ENCODE results near the gene CABP7. TPM values are rescaled to one million over a fixed set of nuclear protein-coding genes. Genes with fewer than 3 reads are reported as not detected.

Gene CABP7
- total RNA-seq, 1 donor from 2014 or later = not detected

GRCh38 chr22:29697853-29698598, 21.8 kb upstream of the CABP7 start:
- no peak for TF ChIP-seq CTCF (conservative IDR thresholded peaks at IDR 0.05)
- no peak overlapping the region for H3K4me3 Mint-ChIP-seq

GRCh38 chr22:29700206-29700899, 19.4 kb upstream of the CABP7 start:
- Mint-ChIP-seq H3K27me3 (ENCODE audit: low read depth) (peaks cover 32% of the 10 kb centered on the region), H3K9me3 (no peaks in the 10 kb centered on the region), H3K4me3 (no peak overlapping the region), H3K27ac (ENCODE audit: unreplicated experiment) (no peak overlapping the region), H3K4me1 (peaks cover 23% of the 10 kb centered on the region), H3K36me3 (ENCODE audit: low read depth) (no peaks in the 10 kb centered on the region)
- DNase-seq (ENCODE audit: low read depth, low spot score) = no peak
- TF ChIP-seq CTCF (conservative IDR thresholded peaks at IDR 0.05) = no peak

More at GRCh38 chr22:29697853-29698598, 21.8 kb upstream of the CABP7 start:
- no peaks in the 10 kb centered on the region for H3K36me3 Mint-ChIP-seq (ENCODE audit: low read depth)
- H3K27ac Mint-ChIP-seq (ENCODE audit: unreplicated experiment) = no peak overlapping the region
- H3K9me3 Mint-ChIP-seq = no peaks in the 10 kb centered on the region
- H3K27me3 Mint-ChIP-seq (ENCODE audit: low read depth) = peaks cover 19% of the 10 kb centered on the region
- peaks cover 10% of the 10 kb centered on the region for H3K4me1 Mint-ChIP-seq
- no peak for DNase-seq (ENCODE audit: low read depth, low spot score)

- H3K27ac Mint-ChIP-seq (ENCODE audit: unreplicated experiment) = no peak overlapping the region
- H3K4me1 Mint-ChIP-seq = peaks cover 23% of the 10 kb centered on the region
- H3K4me3 Mint-ChIP-seq = no peak overlapping the region
- peaks cover 32% of the 10 kb centered on the region for H3K27me3 Mint-ChIP-seq (ENCODE audit: low read depth)
- no peaks in the 10 kb centered on the region for H3K9me3 Mint-ChIP-seq
- no peak for TF ChIP-seq CTCF (conservative IDR thresholded peaks at IDR 0.05)
- no peaks in the 10 kb centered on the region for H3K36me3 Mint-ChIP-seq (ENCODE audit: low read depth)
- DNase-seq (ENCODE audit: low read depth, low spot score) = no peak
These were observed 19.0 kb upstream of the CABP7 start for GRCh38 chr22:29700900-29701154.

GRCh38 chr22:29701155-29701999, 18.4 kb upstream of the CABP7 start:
- H3K9me3 Mint-ChIP-seq = no peaks in the 10 kb centered on the region
- no peaks in the 10 kb centered on the region for H3K36me3 Mint-ChIP-seq (ENCODE audit: low read depth)
- H3K4me3 Mint-ChIP-seq = peak overlapping the region; percentile 12
- H3K27me3 Mint-ChIP-seq (ENCODE audit: low read depth) = peaks cover 34% of the 10 kb centered on the region
- peak overlapping the region; percentile 27 for H3K27ac Mint-ChIP-seq (ENCODE audit: unreplicated experiment)
- peak; percentile 49 for TF ChIP-seq CTCF (conservative IDR thresholded peaks at IDR 0.05)
- H3K4me1 Mint-ChIP-seq = peaks cover 28% of the 10 kb centered on the region
- no peak for DNase-seq (ENCODE audit: low read depth, low spot score)

GRCh38 chr22:29702000-29702930, 17.5 kb upstream of the CABP7 start:
- Mint-ChIP-seq H3K4me1 (peaks cover 36% of the 10 kb centered on the region), H3K27ac (ENCODE audit: unreplicated experiment) (no peak overlapping the region), H3K27me3 (ENCODE audit: low read depth) (peaks cover 41% of the 10 kb centered on the region), H3K4me3 (peak overlapping the region; percentile 12), H3K36me3 (ENCODE audit: low read depth) (no peaks in the 10 kb centered on the region), H3K9me3 (no peaks in the 10 kb centered on the region)
- DNase-seq (ENCODE audit: low read depth, low spot score) = no peak
- TF ChIP-seq CTCF (conservative IDR thresholded peaks at IDR 0.05) = no peak
